Ureter (tissue), 1 donor: Measurements from ENCODE around the gene KRTAP12-3. TPM values are rescaled to one million over a fixed set of nuclear protein-coding genes. Genes with fewer than 3 reads are reported as not detected.
A peak's percentile ranks its signal among the peaks of the same experiment; 100 is the strongest.
"Not testable (repeated sequence)": the region's sequence is repeated elsewhere in the genome, so short reads cannot be mapped to it uniquely, and the experiment has no call there.

Experiments
- DNase-seq: peaks from one replicate; pipeline ENCODE4 v3.0.0-alpha.2; 2020; ENCODE audit warnings: low spot score
- total RNA-seq: library from RNA; stranded (reverse); gene quantifications from one replicate; pipeline ENCODE4 v1.2.4, GENCODE V29; 2023
- donor health status: DM: yes; HTN: yes; CAD: no.

KRTAP12-3 gene
- total RNA-seq, 1 donor from 2014 or later: not detected

GRCh38 chr21:44627181-44627822 is 30.4 kb upstream of the KRTAP12-3 start:
- not testable (repeated sequence) for DNase-seq

- peak; percentile 39 for DNase-seq
Measured at GRCh38 chr21:44627831-44628233, 29.9 kb upstream of the KRTAP12-3 start.

GRCh38 chr21:44628707-44629391 is 28.9 kb upstream of the KRTAP12-3 start:
- no peak for DNase-seq

GRCh38 chr21:44630440-44630839 is 27.3 kb upstream of the KRTAP12-3 start:
- DNase-seq: no peak

GRCh38 chr21:44632067-44632466 is 25.7 kb upstream of the KRTAP12-3 start:
- no peak for DNase-seq

- no peak for DNase-seq
Measured at GRCh38 chr21:44636209-44637017, 21.3 kb upstream of the KRTAP12-3 start.

- no peak for DNase-seq
Measured at GRCh38 chr21:44637018-44637850, 20.5 kb upstream of the KRTAP12-3 start, which contains the start of gene KRTAP10-10. TSS of gene KRTAP10-10 (plus strand) at chr21:44637356. CDS start at chr21:44637418, 62 bp downstream.

- not testable (repeated sequence) for DNase-seq
Measured at GRCh38 chr21:44637851-44638348, 19.8 kb upstream of the KRTAP12-3 start.

GRCh38 chr21:44638506-44639330 is 19.0 kb upstream of the KRTAP12-3 start:
- DNase-seq: not testable (repeated sequence)

GRCh38 chr21:44639331-44639655 is 18.4 kb upstream of the KRTAP12-3 start:
- no peak for DNase-seq

GRCh38 chr21:44640761-44641160 is 17.0 kb upstream of the KRTAP12-3 start:
- no peak for DNase-seq

- DNase-seq: no peak
Measured at GRCh38 chr21:44643741-44644310, 13.9 kb upstream of the KRTAP12-3 start.

- DNase-seq: no peak
Measured at GRCh38 chr21:44644878-44645277, 12.9 kb upstream of the KRTAP12-3 start.

GRCh38 chr21:44646366-44647221 is 11.1 kb upstream of the KRTAP12-3 start, which contains the start of gene KRTAP10-11:
TSS of gene KRTAP10-11 (plus strand) at chr21:44646414. CDS start at chr21:44646459, 45 bp downstream.
- not testable (repeated sequence) for DNase-seq

- no peak for DNase-seq
Measured at GRCh38 chr21:44647222-44647552, 10.5 kb upstream of the KRTAP12-3 start.

- no peak for DNase-seq
Measured at GRCh38 chr21:44648557-44649311, 9.0 kb upstream of the KRTAP12-3 start.

GRCh38 chr21:44649521-44650100 is 8.1 kb upstream of the KRTAP12-3 start:
- DNase-seq: no peak
